HG03442 (cell line): ENCODE results near the gene TOR1AIP1.
A peak's percentile ranks its signal among the peaks of the same experiment; 100 is the strongest.
"Not testable (repeated sequence)": the region's sequence is repeated elsewhere in the genome, so short reads cannot be mapped to it uniquely, and the experiment has no call there.

Source experiments
- ATAC-seq: cut with Tn5 transposase; IDR thresholded peaks from one replicate; pipeline ENCODE4 v1.9.1; 2021; ENCODE audit warnings: mild to moderate bottlenecking, moderate library complexity; ENCODE audit not compliant: unreplicated experiment

TOR1AIP1 gene

GRCh38 chr1:179935909-179936496 is 53.9 kb downstream of the TOR1AIP1 start:
- ATAC-seq = no peak

GRCh38 chr1:179937668-179938254 is 55.7 kb downstream of the TOR1AIP1 start:
- ATAC-seq = no peak

GRCh38 chr1:179938752-179939151 is 56.7 kb downstream of the TOR1AIP1 start:
- no peak for ATAC-seq

- no peak for ATAC-seq
Observed at GRCh38 chr1:179939941-179940340, 57.9 kb downstream of the TOR1AIP1 start.

GRCh38 chr1:179941454-179941853 is 59.4 kb downstream of the TOR1AIP1 start:
- no peak for ATAC-seq

GRCh38 chr1:179950651-179951050 is 68.6 kb downstream of the TOR1AIP1 start:
- ATAC-seq = no peak

- no peak for ATAC-seq
Observed at GRCh38 chr1:179951383-179952144, 69.5 kb downstream of the TOR1AIP1 start.

GRCh38 chr1:179952186-179952585 is 70.1 kb downstream of the TOR1AIP1 start:
- no peak for ATAC-seq

GRCh38 chr1:179953974-179954492 is 71.9 kb downstream of the TOR1AIP1 start:
- peak; percentile 19 for ATAC-seq

- ATAC-seq = peak; percentile 86
Observed at GRCh38 chr1:179954493-179955286, 72.6 kb downstream of the TOR1AIP1 start, which contains the start of gene CEP350. Gene CEP350, plus strand, starts transcription at chr1:179954810. Its CDS starts 31,372 bp downstream, at chr1:179986182.

- ATAC-seq = no peak
Observed at GRCh38 chr1:179955287-179955680, 73.2 kb downstream of the TOR1AIP1 start.

GRCh38 chr1:179955731-179956130 is 73.6 kb downstream of the TOR1AIP1 start:
- no peak for ATAC-seq

- no peak for ATAC-seq
Observed at GRCh38 chr1:179958359-179958758, 76.3 kb downstream of the TOR1AIP1 start.

GRCh38 chr1:179962168-179962567 is 80.1 kb downstream of the TOR1AIP1 start:
- not testable (repeated sequence) for ATAC-seq

GRCh38 chr1:179966551-179966950 is 84.5 kb downstream of the TOR1AIP1 start:
- ATAC-seq = no peak

GRCh38 chr1:179968284-179968993 is 86.4 kb downstream of the TOR1AIP1 start:
- no peak for ATAC-seq

- no peak for ATAC-seq
Observed at GRCh38 chr1:179968994-179969919, 87.2 kb downstream of the TOR1AIP1 start.
